ENCODE data around the gene C10orf71.

- TF ChIP-seq ZNF274 (IDR thresholded peaks at IDR 0.05; ENCODE audit: low read length) = no peak
- no peak for TF ChIP-seq ZNF274 (tag by site-specific recombination; IDR thresholded peaks at IDR 0.05; ENCODE audit: borderline replicate concordance)
- TF ChIP-seq, protein P1, sequence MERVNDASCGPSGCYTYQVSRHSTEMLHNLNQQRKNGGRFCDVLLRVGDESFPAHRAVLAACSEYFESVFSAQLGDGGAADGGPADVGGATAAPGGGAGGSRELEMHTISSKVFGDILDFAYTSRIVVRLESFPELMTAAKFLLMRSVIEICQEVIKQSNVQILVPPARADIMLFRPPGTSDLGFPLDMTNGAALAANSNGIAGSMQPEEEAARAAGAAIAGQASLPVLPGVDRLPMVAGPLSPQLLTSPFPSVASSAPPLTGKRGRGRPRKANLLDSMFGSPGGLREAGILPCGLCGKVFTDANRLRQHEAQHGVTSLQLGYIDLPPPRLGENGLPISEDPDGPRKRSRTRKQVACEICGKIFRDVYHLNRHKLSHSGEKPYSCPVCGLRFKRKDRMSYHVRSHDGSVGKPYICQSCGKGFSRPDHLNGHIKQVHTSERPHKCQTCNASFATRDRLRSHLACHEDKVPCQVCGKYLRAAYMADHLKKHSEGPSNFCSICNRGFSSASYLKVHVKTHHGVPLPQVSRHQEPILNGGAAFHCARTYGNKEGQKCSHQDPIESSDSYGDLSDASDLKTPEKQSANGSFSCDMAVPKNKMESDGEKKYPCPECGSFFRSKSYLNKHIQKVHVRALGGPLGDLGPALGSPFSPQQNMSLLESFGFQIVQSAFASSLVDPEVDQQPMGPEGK (tag by site-specific recombination; IDR thresholded peaks at IDR 0.05) = no peak
- TF ChIP-seq ZNF133 (tag by site-specific recombination; IDR thresholded peaks at IDR 0.05) = no peak
- TF ChIP-seq ZNF76 (tag by site-specific recombination; IDR thresholded peaks at IDR 0.05; ENCODE audit: borderline replicate concordance, low read depth) = no peak
- no peak for TF ChIP-seq ZBTB10 (tag by site-specific recombination; IDR thresholded peaks at IDR 0.05)
- TF ChIP-seq, protein P2, sequence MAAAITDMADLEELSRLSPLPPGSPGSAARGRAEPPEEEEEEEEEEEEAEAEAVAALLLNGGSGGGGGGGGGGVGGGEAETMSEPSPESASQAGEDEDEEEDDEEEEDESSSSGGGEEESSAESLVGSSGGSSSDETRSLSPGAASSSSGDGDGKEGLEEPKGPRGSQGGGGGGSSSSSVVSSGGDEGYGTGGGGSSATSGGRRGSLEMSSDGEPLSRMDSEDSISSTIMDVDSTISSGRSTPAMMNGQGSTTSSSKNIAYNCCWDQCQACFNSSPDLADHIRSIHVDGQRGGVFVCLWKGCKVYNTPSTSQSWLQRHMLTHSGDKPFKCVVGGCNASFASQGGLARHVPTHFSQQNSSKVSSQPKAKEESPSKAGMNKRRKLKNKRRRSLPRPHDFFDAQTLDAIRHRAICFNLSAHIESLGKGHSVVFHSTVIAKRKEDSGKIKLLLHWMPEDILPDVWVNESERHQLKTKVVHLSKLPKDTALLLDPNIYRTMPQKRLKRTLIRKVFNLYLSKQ (tag by site-specific recombination; IDR thresholded peaks at IDR 0.05; ENCODE audit: borderline replicate concordance) = no peak
- TF ChIP-seq, protein P3, sequence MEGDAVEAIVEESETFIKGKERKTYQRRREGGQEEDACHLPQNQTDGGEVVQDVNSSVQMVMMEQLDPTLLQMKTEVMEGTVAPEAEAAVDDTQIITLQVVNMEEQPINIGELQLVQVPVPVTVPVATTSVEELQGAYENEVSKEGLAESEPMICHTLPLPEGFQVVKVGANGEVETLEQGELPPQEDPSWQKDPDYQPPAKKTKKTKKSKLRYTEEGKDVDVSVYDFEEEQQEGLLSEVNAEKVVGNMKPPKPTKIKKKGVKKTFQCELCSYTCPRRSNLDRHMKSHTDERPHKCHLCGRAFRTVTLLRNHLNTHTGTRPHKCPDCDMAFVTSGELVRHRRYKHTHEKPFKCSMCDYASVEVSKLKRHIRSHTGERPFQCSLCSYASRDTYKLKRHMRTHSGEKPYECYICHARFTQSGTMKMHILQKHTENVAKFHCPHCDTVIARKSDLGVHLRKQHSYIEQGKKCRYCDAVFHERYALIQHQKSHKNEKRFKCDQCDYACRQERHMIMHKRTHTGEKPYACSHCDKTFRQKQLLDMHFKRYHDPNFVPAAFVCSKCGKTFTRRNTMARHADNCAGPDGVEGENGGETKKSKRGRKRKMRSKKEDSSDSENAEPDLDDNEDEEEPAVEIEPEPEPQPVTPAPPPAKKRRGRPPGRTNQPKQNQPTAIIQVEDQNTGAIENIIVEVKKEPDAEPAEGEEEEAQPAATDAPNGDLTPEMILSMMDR (tag by site-specific recombination; IDR thresholded peaks at IDR 0.05) = no peak
- no peak for TF ChIP-seq ZNF658 (tag by site-specific recombination; IDR thresholded peaks at IDR 0.05)
Measured at GRCh38 chr10:49278497-49278981, 20.4 kb upstream of the C10orf71 start.
